KMS-11 (cell line): ENCODE measurements around the gene FZD8.

Experiments
- H2AFZ ChIP-seq: fragments of 200-600 bp; sonication (generic); 2 replicates; pipeline ENCODE4 v1.6.1; 2016; ENCODE audit warnings: antibody characterized with exemption, mixed run types, low read depth
- H3K27ac ChIP-seq: fragments of 200-600 bp; sonication (generic); 2 replicates; pipeline ENCODE4 v1.6.1; 2016; ENCODE audit warnings: mild to moderate bottlenecking, mixed run types
- H3K27me3 ChIP-seq: fragments of 200-600 bp; sonication (generic); 2 replicates; pipeline ENCODE4 v1.6.1; 2017; ENCODE audit warnings: mild to moderate bottlenecking, low read depth, mixed run types, moderate library complexity; ENCODE audit not compliant: insufficient read depth
- H3K36me3 ChIP-seq: fragments of 200-600 bp; sonication (generic); 2 replicates; pipeline ENCODE4 v1.6.1; 2017; ENCODE audit warnings: mild to moderate bottlenecking, mixed run types; ENCODE audit not compliant: insufficient read depth
- H3K4me1 ChIP-seq: fragments of 200-600 bp; sonication (generic); 2 replicates; pipeline ENCODE4 v1.6.1; 2016; ENCODE audit warnings: mild to moderate bottlenecking, low read depth, mixed run types; ENCODE audit not compliant: poor library complexity, severe bottlenecking
- H3K4me2 ChIP-seq: fragments of 200-600 bp; sonication (generic); 2 replicates; pipeline ENCODE4 v1.7.0; 2016; ENCODE audit warnings: mild to moderate bottlenecking, mixed run types
- H3K4me3 ChIP-seq: fragments of 200-600 bp; sonication (generic); IDR thresholded peaks from 2 replicates; pipeline ENCODE4 v1.6.1; 2017; ENCODE audit warnings: low read depth, low read length, mixed read lengths; ENCODE audit not compliant: insufficient read depth
- H3K79me2 ChIP-seq: fragments of 200-600 bp; sonication (generic); 2 replicates; pipeline ENCODE4 v1.6.1; 2016; ENCODE audit warnings: low read depth, mixed run types; ENCODE audit not compliant: insufficient read depth
- H3K9ac ChIP-seq: fragments of 200-600 bp; sonication (generic); 2 replicates; pipeline ENCODE4 v1.6.1; 2016; ENCODE audit warnings: mild to moderate bottlenecking, mixed run types
- H4K20me1 ChIP-seq: fragments of 200-600 bp; sonication (generic); 2 replicates; pipeline ENCODE4 v1.6.1; 2016; ENCODE audit warnings: mild to moderate bottlenecking, mixed run types; ENCODE audit not compliant: insufficient read depth
- TF ChIP-seq, protein P1 (sequence below): fragments of 200-600 bp; sonication (generic); conservative IDR thresholded peaks from 2 replicates; pipeline ENCODE4 v1.6.1; 2017; ENCODE audit warnings: low read depth, mild to moderate bottlenecking, antibody characterized with exemption, low read length, moderate library complexity, mixed read lengths

FZD8 gene

DNA sequence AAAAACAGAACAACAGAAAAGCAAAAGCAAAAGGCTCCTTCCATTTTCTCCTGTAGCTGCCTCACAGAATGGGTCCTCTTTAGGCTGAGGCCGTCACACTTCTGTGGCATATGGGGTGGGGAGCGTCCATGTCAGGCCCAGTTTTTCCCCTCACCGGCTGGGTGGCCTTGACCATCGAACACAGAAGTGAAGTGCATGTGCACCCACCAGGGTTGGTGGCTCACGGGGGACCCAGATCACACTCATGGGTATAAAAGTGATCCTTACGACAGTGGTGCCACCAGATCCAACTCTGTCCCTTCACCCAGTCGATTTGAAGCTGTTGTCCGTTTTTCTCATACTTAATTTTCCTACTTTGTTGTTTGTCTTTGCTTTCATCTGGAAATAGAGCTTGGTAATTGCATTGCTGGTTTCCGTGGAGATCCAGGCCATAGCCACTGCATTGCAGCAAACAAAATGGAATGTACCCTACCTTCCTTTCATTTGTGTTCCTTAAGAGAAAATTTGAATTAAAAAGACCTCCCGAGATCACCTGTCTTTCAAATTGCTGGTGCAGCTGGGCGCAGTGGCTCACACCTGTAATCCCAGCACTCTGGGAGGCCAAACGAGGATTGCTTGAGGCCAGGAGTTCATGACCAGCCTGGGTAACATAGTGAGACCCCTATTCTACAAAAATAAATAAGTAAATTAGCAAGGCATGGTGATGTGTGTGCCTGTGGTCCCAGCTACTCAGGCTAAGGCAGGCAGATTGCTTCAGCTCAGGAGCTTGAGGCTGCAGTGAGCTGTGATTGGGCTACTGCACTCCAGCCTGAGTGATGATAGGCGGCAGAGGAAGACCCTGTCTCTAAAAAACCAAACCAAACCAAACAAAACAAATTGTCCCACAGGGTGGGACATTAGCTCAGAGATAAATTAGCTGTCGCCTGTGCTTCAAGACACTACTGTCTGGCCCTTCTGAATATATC lies 47.7 kb downstream of the FZD8 start:
- no peak overlapping the region for H3K4me3 ChIP-seq
- no peaks in the 10 kb centered on the region for H3K36me3 ChIP-seq
- TF ChIP-seq, protein P1, sequence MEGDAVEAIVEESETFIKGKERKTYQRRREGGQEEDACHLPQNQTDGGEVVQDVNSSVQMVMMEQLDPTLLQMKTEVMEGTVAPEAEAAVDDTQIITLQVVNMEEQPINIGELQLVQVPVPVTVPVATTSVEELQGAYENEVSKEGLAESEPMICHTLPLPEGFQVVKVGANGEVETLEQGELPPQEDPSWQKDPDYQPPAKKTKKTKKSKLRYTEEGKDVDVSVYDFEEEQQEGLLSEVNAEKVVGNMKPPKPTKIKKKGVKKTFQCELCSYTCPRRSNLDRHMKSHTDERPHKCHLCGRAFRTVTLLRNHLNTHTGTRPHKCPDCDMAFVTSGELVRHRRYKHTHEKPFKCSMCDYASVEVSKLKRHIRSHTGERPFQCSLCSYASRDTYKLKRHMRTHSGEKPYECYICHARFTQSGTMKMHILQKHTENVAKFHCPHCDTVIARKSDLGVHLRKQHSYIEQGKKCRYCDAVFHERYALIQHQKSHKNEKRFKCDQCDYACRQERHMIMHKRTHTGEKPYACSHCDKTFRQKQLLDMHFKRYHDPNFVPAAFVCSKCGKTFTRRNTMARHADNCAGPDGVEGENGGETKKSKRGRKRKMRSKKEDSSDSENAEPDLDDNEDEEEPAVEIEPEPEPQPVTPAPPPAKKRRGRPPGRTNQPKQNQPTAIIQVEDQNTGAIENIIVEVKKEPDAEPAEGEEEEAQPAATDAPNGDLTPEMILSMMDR = no peak
- H3K9ac ChIP-seq = no peak overlapping the region
- no peaks in the 10 kb centered on the region for H3K79me2 ChIP-seq
- no peak overlapping the region for H3K27ac ChIP-seq
- H2AFZ ChIP-seq = no peak overlapping the region
- H3K4me1 ChIP-seq = no peaks in the 10 kb centered on the region
- no peaks in the 10 kb centered on the region for H3K27me3 ChIP-seq
- H3K4me2 ChIP-seq = no peak overlapping the region
- H4K20me1 ChIP-seq = no peaks in the 10 kb centered on the region

DNA sequence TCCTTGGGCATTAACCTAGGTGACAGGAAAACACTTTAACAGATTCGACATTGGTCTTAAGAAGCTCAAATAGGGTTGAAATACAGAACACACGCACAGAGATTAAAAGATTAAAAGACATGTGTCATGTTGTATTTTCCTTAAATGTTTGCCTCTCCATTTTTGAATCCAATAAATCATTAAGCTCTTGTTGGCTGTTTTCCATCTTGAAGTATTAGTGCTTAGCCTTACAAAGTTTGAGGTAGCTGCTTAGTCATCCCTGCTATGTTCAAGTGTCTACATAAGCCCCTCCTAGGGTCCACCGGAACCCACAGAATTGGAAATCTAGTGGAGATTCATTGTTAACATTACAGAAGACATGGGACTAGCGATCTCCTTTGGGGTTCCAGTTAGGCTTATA lies 49.7 kb downstream of the FZD8 start:
- Histone ChIP-seq H3K79me2 (no peaks in the 10 kb centered on the region), H2AFZ (no peak overlapping the region), H3K4me3 (no peak overlapping the region), H3K36me3 (no peaks in the 10 kb centered on the region), H3K4me2 (no peak overlapping the region), H3K9ac (no peak overlapping the region), H3K4me1 (no peaks in the 10 kb centered on the region), H4K20me1 (no peaks in the 10 kb centered on the region), H3K27ac (no peak overlapping the region), H3K27me3 (no peaks in the 10 kb centered on the region)
- TF ChIP-seq, protein P1 = no peak

DNA sequence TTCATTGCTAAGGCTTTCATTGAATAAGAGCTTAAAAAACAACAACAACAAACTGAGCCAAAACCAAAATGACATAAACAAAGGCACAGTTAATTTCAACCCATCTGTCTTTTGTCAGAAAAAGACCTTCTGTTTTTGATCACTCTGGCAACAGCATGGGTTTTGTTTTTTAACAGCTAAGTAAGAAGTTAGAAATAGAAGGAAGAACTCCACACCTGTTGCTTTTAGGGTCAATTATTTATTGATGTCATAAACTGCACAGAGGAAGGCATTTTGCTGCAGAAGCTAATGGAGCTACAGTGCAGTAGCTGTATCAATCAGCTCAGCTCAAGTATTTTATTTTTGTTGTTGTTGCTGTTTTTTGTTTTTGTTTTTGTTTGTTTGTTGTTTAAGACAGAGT lies 53.3 kb downstream of the FZD8 start:
- H3K27me3 ChIP-seq = no peaks in the 10 kb centered on the region

More for the DNA sequence above, 53.3 kb downstream of the FZD8 start:
- Histone ChIP-seq H3K4me1 (no peaks in the 10 kb centered on the region), H3K36me3 (no peaks in the 10 kb centered on the region), H4K20me1 (no peaks in the 10 kb centered on the region), H3K4me2 (no peak overlapping the region), H3K79me2 (no peaks in the 10 kb centered on the region), H3K4me3 (no peak overlapping the region), H3K27ac (no peak overlapping the region), H3K9ac (no peak overlapping the region), H2AFZ (no peak overlapping the region)
- TF ChIP-seq, protein P1 = no peak
